ENCODE measurements around the gene NOL4L. TPM values are rescaled to one million over a fixed set of nuclear protein-coding genes. Genes with fewer than 3 reads are reported as not detected.

NOL4L gene
- polyA plus RNA-seq, 3 donors, result 54.3 to 63.2 (median 61.8) TPM

GRCh38 chr20:32621071-32621890 is 36.1 kb upstream of the NOL4L start:
- no peak for DNase-seq

GRCh38 chr20:32619586-32619985 is 34.5 kb upstream of the NOL4L start:
- no peak for DNase-seq

GRCh38 chr20:32614772-32615171 is 29.6 kb upstream of the NOL4L start:
- no peak for DNase-seq

DNA sequence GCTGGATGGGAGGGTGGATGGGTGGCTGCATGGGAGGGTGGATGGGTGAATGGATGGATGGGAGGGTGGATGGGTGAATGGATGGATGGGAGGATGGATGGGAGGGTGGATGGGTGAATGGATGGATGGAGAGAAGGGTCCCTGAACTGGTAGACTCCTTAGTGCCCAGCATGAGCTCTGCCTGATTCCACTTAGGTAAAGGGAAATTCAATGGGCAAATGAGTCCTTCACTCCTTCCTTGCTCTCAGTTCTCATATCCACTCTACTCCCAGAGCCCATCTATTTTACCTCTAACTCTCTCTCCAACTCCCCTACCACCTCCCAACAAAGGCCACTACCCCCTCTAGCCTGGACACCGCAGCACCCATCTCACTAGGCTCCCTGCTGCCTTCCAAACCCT is 29.2 kb upstream of the NOL4L start:
- no peak for DNase-seq

DNA sequence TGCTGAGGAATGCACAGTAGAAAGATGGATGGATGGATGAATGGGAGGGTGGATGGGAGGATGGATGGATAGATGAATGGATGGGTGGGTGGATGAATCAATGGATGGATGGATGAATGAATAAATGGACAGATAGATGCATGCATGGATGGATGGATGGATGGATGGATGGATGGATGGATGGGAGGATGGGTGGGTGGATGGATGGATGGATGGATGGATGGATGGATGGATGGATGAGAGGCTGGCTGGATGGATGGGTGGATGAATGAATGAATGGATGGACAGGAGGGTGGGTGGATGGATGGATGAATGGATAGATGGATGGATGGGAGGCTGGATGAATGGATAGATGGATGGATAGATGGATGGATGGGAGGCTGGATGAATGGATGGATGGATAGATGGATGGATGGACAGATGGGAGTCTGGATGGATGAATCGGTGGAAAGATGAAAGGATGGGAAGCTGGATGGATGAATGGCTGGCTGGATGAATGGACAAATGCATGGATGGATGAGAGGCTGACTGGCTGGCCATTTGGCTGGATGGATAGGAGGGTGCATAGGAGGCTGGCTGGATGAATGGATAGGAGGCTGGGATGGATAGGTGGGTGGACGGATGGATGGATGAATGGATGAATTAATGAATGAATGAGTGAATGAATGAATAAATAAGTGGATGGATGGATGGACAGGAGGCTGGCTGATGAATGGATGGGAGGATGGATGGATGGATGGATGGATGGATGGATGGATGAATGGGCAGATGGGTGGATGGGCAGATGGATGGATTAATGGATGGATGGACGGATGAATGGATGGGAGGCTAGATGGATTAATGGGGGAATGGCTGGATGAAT is 28.3 kb upstream of the NOL4L start:
- no peak for DNase-seq

GRCh38 chr20:32612351-32613191 is 27.4 kb upstream of the NOL4L start:
- DNase-seq, result no peak

DNA sequence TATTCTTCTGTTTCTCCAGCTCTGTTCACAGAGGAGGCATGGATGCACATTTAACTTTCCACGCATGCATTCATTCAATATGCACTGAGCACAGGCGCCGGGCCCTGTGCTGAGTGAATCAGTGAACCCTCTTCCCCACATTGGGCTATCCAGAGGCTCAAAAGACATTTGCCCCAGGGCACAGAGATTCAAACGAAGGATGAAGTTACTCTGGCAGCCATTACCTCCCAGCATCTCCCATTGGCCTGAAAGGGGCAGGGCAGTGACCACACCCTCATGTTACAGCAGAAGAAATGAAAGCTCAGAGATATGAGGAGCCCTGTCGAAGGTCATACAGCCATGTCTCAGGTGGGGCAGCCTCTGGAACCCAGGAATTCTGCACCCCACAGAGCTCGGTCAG is 26.7 kb upstream of the NOL4L start:
- DNase-seq, result no peak

DNA sequence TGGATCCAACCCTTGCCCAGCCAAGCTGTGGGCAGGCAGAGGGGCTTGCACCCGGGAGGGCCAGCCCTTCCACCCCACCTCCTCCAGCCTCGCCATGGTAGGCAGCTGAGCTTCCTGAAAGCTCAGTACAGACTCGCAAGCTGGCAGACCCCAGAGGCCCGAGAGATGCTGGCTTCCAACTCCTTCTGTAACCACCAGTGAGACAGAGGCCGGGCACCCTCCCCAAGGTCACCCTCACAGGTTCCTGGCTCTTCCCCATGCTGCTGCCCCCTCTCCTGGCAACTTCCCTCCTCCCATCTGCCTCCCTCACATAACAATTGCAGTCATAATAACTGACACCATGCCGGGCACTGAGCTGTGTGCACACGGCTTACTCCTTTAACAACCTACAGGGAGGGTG is 26.2 kb upstream of the NOL4L start:
- no peak for DNase-seq

DNA sequence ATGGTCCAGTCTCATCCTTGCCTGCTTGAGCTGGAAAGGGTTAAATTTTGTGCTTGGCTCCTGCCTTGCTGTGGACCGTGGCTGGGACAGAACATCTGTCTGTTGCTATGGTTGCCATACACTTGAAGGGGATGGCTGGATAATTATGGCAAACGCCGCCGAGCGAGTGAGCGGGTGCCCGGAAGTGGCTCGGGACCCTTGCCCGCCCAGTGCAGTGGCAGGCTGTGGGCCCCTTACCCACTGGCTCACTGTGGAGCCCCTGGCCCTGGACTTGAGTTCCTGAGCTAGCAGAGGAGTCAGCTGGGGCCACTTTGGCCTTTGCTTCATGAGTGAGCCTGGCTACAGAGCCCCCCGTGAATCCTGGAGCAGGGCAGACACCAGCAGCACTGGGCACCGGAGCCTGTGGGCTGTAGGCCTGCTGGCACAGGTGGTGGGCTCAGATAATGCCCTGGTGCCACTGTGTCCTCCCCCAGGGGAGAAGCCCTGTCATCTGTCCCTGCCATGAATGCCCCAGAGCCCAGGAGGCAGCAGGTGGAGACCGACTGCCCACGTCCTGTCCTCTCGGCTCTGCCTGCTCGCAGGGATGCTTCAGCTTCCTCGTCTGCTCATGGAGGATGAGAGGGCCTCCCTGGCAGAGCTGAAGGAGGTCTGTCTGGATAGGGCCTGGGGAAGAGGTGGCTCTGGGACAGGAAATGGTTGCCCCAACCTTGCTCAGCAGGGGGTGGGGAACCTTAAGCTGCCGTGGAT is 25.5 kb upstream of the NOL4L start:
- DNase-seq, result no peak

DNA sequence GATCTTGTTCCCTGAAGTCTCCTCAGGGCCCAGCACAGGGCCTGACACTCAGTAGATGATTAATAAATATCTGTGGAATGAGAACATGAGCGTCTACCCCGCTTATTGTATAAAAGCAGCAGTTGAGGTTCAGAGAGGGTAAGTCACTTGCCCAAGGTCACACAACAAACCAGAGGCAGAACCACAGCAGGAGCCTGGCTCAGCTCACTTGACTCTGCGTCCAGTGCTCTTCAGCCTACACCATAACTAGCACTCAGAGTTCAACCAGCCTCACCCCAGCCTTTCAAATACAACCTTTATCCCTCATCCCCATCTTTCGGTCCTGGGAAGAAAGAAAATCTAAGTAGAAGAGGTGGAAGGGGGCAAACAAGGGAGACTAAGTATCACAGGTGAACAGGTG is 24.9 kb upstream of the NOL4L start:
- DNase-seq, result no peak

GRCh38 chr20:32609111-32609773 is 24.1 kb upstream of the NOL4L start:
- DNase-seq, result no peak

GRCh38 chr20:32608664-32609015 is 23.5 kb upstream of the NOL4L start:
- DNase-seq, result no peak

- no peak for DNase-seq
These were observed 22.9 kb upstream of the NOL4L start for GRCh38 chr20:32607727-32608663.

- DNase-seq, result no peak
These were observed 22.2 kb upstream of the NOL4L start for GRCh38 chr20:32607324-32607723.

- DNase-seq, result no peak
These were observed 21.7 kb upstream of the NOL4L start for GRCh38 chr20:32606790-32607189.

- no peak for DNase-seq
These were observed 21.0 kb upstream of the NOL4L start for GRCh38 chr20:32606107-32606506.

DNA sequence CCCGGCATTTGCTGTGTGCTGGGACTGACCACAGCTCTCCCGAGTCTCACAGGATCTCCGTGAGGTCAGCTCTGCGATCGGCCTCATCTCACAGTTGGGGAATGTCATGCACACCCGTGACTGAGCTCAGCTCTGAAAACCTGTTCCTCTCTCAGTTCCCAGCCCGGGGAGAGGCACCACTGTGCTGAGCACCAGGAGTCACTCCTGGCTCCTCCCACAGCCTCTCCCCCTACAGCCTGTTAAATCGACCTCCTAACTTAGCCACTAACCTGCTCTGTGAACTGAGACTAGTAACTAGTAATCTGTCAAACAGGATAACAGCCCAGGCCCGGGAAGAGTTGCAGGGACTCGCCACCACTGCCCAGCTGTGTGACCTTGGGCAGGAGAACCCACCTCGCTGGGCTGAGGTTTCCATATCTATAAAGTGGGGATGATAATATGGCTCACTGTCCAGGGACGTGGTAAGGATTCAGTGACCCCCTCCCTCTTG is 20.1 kb upstream of the NOL4L start:
- no peak for DNase-seq

GRCh38 chr20:32603046-32603726 is 18.1 kb upstream of the NOL4L start:
- no peak for DNase-seq

- DNase-seq, result no peak
These were observed 17.1 kb upstream of the NOL4L start for GRCh38 chr20:32602273-32602672.

Data from renal pelvis (tissue), 4 donors.